Measurements from ENCODE around the gene CNR2. TPM values are rescaled to one million over a fixed set of nuclear protein-coding genes. Genes with fewer than 3 reads are reported as not detected.
"Not testable (repeated sequence)": the region's sequence is repeated elsewhere in the genome, so short reads cannot be mapped to it uniquely, and the experiment has no call there.

Gene CNR2
- total and polyA plus RNA-seq, 2 donors from 2014 or later: 0.57 TPM; not detected in 1

- no peak for TF ChIP-seq CTCF (IDR thresholded peaks at IDR 0.05; ENCODE audit: borderline replicate concordance, extremely low read depth, insufficient read depth)
- intact Hi-C loops (cut with DNase I): no loop called here
- DNase-seq (no peak), FAIRE-seq (no peak)
- H3K27ac ChIP-seq (ENCODE audit: low read depth in 2 of 2, low read length in 2 of 2): peak overlapping the region in 1 of 2 donors; percentile 18
- no peaks in the 10 kb centered on the region for H3K27me3 ChIP-seq (ENCODE audit: control insufficient read depth, insufficient read depth, low read length)
- no peaks in the 10 kb centered on the region for H3K9me3 ChIP-seq (ENCODE audit: control insufficient read depth in 2 of 3, insufficient read depth in 1 of 3, low read length in 3 of 3)
- H3K4me3 ChIP-seq (ENCODE audit: low read length in 3 of 3): no peak overlapping the region
- no peak overlapping the region for H3K9ac ChIP-seq (ENCODE audit: low read length in 3 of 3)
- H3K36me3 ChIP-seq (ENCODE audit: control insufficient read depth in 2 of 3, insufficient read depth in 3 of 3, low read length in 3 of 3): peaks cover 5 to 25% (median 12%) of the 10 kb centered on the region in 3 donors
- no peaks in the 10 kb centered on the region for H3K4me1 ChIP-seq (ENCODE audit: control insufficient read depth in 2 of 3, insufficient read depth in 2 of 3, low read depth in 1 of 3, low read length in 3 of 3)
Observed at GRCh38 chr1:23848673-23849616, 64.2 kb downstream of the CNR2 start.

DNA sequence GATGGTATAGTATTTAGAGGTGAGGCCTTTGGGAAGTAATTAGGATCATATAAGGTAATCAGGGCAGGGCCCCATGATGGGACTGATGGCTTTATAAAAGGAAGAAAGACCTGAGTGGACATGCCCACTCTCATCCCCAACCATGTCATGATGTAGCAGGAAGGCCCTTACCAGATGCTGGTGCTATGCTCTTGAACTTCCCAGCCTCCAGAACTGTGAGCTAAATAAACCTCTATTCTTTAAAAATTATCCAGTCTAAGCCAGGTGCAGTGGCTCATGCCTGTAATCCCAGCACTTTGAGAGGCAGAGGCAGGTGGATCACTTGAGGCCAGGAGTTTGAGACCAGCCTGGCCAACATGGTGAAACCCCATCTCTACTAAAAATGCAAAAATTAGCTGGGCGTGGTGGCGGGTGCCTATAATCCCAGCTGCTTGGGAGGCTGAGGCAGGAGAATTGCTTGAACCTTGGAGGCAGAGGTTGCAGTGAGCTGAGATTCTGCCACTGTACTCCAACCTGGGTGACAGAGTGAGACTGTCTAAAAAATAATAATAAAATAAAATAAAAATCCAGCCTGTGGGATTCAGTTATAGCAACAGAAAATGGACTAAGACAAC lies 65.6 kb downstream of the CNR2 start:
- DNase-seq; H3K9me3 ChIP-seq (ENCODE audit: control insufficient read depth in 2 of 3, insufficient read depth in 1 of 3, low read length in 3 of 3); H3K27me3 ChIP-seq (ENCODE audit: control insufficient read depth, insufficient read depth, low read length); H3K9ac ChIP-seq (ENCODE audit: low read length in 3 of 3); FAIRE-seq; H3K27ac ChIP-seq (ENCODE audit: low read depth in 2 of 2, low read length in 2 of 2); H3K4me3 ChIP-seq (ENCODE audit: low read length in 3 of 3); intact Hi-C loops (cut with DNase I); H3K4me1 ChIP-seq (ENCODE audit: control insufficient read depth in 2 of 3, insufficient read depth in 2 of 3, low read depth in 1 of 3, low read length in 3 of 3): not testable (repeated sequence)
- peaks cover 5 to 25% (median 12%) of the 10 kb centered on the region in 3 donors for H3K36me3 ChIP-seq (ENCODE audit: control insufficient read depth in 2 of 3, insufficient read depth in 3 of 3, low read length in 3 of 3)

GRCh38 chr1:23845163-23845562 lies 68.0 kb downstream of the CNR2 start:
- no peak overlapping the region for H3K4me3 ChIP-seq (ENCODE audit: low read length in 3 of 3)
- no peaks in the 10 kb centered on the region for H3K27me3 ChIP-seq (ENCODE audit: control insufficient read depth, insufficient read depth, low read length)
- DNase-seq: no peak
- FAIRE-seq: no peak
- no peak overlapping the region for H3K9ac ChIP-seq (ENCODE audit: low read length in 3 of 3)
- no peak overlapping the region for H3K27ac ChIP-seq (ENCODE audit: low read depth in 2 of 2, low read length in 2 of 2)
- TF ChIP-seq CTCF (IDR thresholded peaks at IDR 0.05; ENCODE audit: borderline replicate concordance, extremely low read depth, insufficient read depth): no peak
- no peaks in the 10 kb centered on the region for H3K9me3 ChIP-seq (ENCODE audit: control insufficient read depth in 2 of 3, insufficient read depth in 1 of 3, low read length in 3 of 3)
- peaks cover 5 to 25% (median 12%) of the 10 kb centered on the region in 3 donors for H3K36me3 ChIP-seq (ENCODE audit: control insufficient read depth in 2 of 3, insufficient read depth in 3 of 3, low read length in 3 of 3)
- H3K4me1 ChIP-seq (ENCODE audit: control insufficient read depth in 2 of 3, insufficient read depth in 2 of 3, low read depth in 1 of 3, low read length in 3 of 3): no peaks in the 10 kb centered on the region
- intact Hi-C loops (cut with DNase I): no loop called here

GRCh38 chr1:23843644-23844043 lies 69.5 kb downstream of the CNR2 start:
- H3K27ac ChIP-seq (ENCODE audit: low read depth in 2 of 2, low read length in 2 of 2): no peak overlapping the region
- intact Hi-C loops (cut with DNase I): no loop called here
- no peak for DNase-seq
- no peak overlapping the region for H3K4me3 ChIP-seq (ENCODE audit: low read length in 3 of 3)
- no peak overlapping the region for H3K9ac ChIP-seq (ENCODE audit: low read length in 3 of 3)
- H3K27me3 ChIP-seq (ENCODE audit: control insufficient read depth, insufficient read depth, low read length): no peaks in the 10 kb centered on the region
- H3K9me3 ChIP-seq (ENCODE audit: control insufficient read depth in 2 of 3, insufficient read depth in 1 of 3, low read length in 3 of 3): no peaks in the 10 kb centered on the region
- H3K36me3 ChIP-seq (ENCODE audit: control insufficient read depth in 2 of 3, insufficient read depth in 3 of 3, low read length in 3 of 3): peaks cover 5 to 25% (median 12%) of the 10 kb centered on the region in 3 donors
- TF ChIP-seq CTCF (IDR thresholded peaks at IDR 0.05; ENCODE audit: borderline replicate concordance, extremely low read depth, insufficient read depth): no peak
- H3K4me1 ChIP-seq (ENCODE audit: control insufficient read depth in 2 of 3, insufficient read depth in 2 of 3, low read depth in 1 of 3, low read length in 3 of 3): no peaks in the 10 kb centered on the region
- FAIRE-seq: no peak

All from kidney (tissue), 14 donors.